Neural crest cell (in vitro differentiated cells): ENCODE results near the gene CREB5. TPM values are rescaled to one million over a fixed set of nuclear protein-coding genes. Genes with fewer than 3 reads are reported as not detected.

Experiments
- DNase-seq: peaks from one replicate; pipeline ENCODE4 v3.0.0; 2021; ENCODE audit warnings: low read depth, mixed read lengths, low spot score
- H3K27ac Mint-ChIP-seq: one replicate; pipeline ENCODE4 v1.8.0; 2021; ENCODE audit warnings: mild to moderate bottlenecking, mixed read lengths; ENCODE audit not compliant: unreplicated experiment
- H3K27me3 Mint-ChIP-seq: 2 replicates; pipeline ENCODE4 v1.8.0; 2021; ENCODE audit warnings: low read depth, mild to moderate bottlenecking, mixed read lengths
- H3K36me3 Mint-ChIP-seq: 2 replicates; pipeline ENCODE4 v1.8.0; 2021; ENCODE audit warnings: low read depth, mild to moderate bottlenecking, mixed read lengths
- H3K4me1 Mint-ChIP-seq: 2 replicates; pipeline ENCODE4 v1.8.0; 2021; ENCODE audit warnings: mixed read lengths
- H3K4me3 Mint-ChIP-seq: one replicate; pipeline ENCODE4 v1.8.0; 2021; ENCODE audit warnings: mild to moderate bottlenecking, mixed read lengths
- H3K9me3 Mint-ChIP-seq: 2 replicates; pipeline ENCODE4 v1.8.0; 2021; ENCODE audit warnings: mixed read lengths
- total RNA-seq: library from RNA; stranded (reverse); gene quantifications from 2 replicates; pipeline ENCODE4 v1.2.1, GENCODE V29; 2021
- TF ChIP-seq, protein P1 (sequence below): fragments of 200-600 bp; sonication (generic); conservative IDR thresholded peaks from 2 replicates; pipeline ENCODE4 v1.5.0; 2021; ENCODE audit warnings: antibody characterized with exemption, mild to moderate bottlenecking

CREB5 gene
- total RNA-seq, 1 donor from 2014 or later, result 8.3 TPM

DNA sequence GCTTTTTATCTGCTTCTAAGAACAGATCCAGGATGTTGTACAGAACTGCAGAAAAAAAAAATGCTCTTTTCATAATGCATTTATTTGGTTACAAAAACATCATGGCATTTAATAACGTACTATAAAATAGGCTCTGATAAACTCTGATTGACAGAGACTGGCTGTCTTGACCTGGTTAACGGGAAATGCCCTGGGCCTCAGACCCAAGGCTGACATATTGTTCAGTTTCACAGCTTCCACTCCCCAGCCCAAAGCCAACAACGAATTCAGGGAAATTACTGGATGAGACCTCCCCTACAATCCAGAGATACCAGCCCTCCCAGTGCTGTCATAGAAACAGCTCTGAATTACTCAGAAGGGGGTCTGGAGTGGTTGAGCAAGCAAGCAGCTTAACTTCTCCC, 260.1 kb downstream of the CREB5 start:
- H3K36me3 Mint-ChIP-seq, result no peaks in the 10 kb centered on the region
- TF ChIP-seq, protein P1, sequence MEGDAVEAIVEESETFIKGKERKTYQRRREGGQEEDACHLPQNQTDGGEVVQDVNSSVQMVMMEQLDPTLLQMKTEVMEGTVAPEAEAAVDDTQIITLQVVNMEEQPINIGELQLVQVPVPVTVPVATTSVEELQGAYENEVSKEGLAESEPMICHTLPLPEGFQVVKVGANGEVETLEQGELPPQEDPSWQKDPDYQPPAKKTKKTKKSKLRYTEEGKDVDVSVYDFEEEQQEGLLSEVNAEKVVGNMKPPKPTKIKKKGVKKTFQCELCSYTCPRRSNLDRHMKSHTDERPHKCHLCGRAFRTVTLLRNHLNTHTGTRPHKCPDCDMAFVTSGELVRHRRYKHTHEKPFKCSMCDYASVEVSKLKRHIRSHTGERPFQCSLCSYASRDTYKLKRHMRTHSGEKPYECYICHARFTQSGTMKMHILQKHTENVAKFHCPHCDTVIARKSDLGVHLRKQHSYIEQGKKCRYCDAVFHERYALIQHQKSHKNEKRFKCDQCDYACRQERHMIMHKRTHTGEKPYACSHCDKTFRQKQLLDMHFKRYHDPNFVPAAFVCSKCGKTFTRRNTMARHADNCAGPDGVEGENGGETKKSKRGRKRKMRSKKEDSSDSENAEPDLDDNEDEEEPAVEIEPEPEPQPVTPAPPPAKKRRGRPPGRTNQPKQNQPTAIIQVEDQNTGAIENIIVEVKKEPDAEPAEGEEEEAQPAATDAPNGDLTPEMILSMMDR, result no peak
- peak overlapping the region; percentile 36 for H3K27ac Mint-ChIP-seq
- no peaks in the 10 kb centered on the region for H3K27me3 Mint-ChIP-seq
- H3K4me1 Mint-ChIP-seq, result peaks cover 33% of the 10 kb centered on the region
- peaks cover 3% of the 10 kb centered on the region for H3K9me3 Mint-ChIP-seq
- no peak overlapping the region for H3K4me3 Mint-ChIP-seq
- DNase-seq, result no peak

DNA sequence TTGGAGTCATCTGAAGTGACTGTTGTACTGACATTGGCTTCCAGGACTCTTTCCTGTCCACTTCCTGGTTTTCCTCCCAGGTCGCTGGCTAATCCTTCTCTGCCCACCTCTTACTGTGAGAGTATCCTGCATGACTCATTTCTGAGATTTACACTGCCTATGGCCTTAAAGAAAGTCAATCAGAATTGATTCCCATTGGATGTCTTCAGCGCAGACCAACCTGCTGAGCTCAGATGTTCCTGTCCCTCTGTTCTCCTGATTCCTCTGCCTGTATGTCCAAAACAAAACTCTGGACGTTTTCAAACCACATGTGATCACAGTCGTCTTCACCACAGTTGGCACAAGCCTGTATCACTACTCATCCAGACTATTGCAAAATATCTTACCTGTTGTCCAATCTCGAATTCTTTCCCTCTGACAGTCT, 262.1 kb downstream of the CREB5 start:
- H3K4me1 Mint-ChIP-seq, result peaks cover 30% of the 10 kb centered on the region
- H3K27me3 Mint-ChIP-seq, result no peaks in the 10 kb centered on the region
- H3K36me3 Mint-ChIP-seq, result no peaks in the 10 kb centered on the region
- TF ChIP-seq, protein P1, result no peak
- H3K4me3 Mint-ChIP-seq, result no peak overlapping the region
- no peak overlapping the region for H3K27ac Mint-ChIP-seq
- H3K9me3 Mint-ChIP-seq, result peaks cover 3% of the 10 kb centered on the region
- DNase-seq, result no peak

DNA sequence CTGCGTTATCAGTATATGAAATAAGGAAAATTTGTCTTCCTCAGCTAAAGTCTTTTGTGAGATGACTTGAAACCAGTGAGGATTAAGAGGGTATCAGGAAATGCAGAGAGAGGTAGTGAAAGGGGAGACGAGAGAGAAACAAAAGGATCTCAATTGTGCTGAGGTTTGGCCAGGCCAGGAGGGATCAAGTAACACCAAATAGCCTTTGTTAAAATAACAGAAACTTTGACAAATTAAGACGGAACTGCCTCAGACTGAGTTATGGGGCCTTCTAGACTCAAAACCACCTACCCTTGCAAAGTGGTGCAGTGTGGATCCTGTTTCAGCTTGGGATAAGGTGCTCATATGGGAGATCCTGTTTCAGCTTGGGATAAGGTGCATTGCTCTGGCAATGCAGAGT, 263.1 kb downstream of the CREB5 start:
- Mint-ChIP-seq H3K27me3 (no peaks in the 10 kb centered on the region), H3K27ac (no peak overlapping the region), H3K36me3 (no peaks in the 10 kb centered on the region), H3K4me1 (peaks cover 30% of the 10 kb centered on the region), H3K4me3 (no peak overlapping the region), H3K9me3 (peaks cover 3% of the 10 kb centered on the region)
- TF ChIP-seq, protein P1, result no peak
- no peak for DNase-seq

DNA sequence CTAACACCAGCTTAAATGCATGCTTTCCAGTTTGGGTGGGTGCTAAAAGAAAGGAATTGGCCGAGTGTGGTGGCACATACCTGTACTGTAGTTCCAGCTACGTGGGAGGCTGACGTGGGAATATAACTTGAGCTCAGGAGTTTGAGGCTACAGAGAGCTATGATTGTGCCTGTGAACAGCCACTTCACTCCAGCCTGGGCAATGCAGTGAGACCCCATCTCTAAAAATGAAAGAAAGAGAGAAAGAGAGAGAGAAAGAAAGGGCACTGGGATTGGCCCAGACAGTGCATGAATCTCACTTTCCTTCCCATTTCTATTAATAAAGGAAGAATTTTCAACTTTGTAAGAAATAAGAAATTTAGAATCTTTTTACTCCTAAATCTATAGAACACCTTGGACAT, 265.4 kb downstream of the CREB5 start:
- Mint-ChIP-seq H3K4me1 (peaks cover 28% of the 10 kb centered on the region), H3K9me3 (peaks cover 3% of the 10 kb centered on the region), H3K4me3 (no peak overlapping the region), H3K27me3 (no peaks in the 10 kb centered on the region), H3K27ac (no peak overlapping the region), H3K36me3 (no peaks in the 10 kb centered on the region)
- TF ChIP-seq, protein P1, result no peak
- no peak for DNase-seq

DNA sequence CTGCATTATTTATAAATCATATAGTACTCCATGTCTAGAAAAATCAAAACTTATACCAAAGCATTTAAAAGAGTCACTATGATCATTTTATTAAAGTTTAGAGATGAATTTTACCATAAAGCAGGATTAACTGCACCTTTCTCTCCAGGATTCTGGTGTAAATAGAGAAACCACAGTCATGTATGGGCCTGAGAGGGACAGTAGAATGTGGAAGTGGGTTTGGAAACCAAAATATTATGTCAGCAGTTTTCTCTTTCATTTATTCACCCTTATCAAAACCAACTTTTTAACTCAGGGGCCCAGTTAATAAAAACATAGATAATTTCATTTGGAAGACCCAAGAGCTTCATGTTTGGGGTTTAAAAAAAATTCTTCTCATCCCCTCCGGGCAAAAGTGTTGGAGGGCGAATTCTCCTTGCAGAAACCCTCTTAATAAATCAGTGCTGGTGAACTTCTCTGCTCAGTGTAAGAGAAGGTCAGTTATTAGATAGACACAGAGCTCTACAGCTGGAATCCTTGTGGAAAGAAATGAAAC, 266.2 kb downstream of the CREB5 start:
- H3K27ac Mint-ChIP-seq, result no peak overlapping the region
- TF ChIP-seq, protein P1, result no peak
- H3K9me3 Mint-ChIP-seq, result peaks cover 3% of the 10 kb centered on the region
- DNase-seq, result no peak
- peaks cover 26% of the 10 kb centered on the region for H3K4me1 Mint-ChIP-seq
- no peak overlapping the region for H3K4me3 Mint-ChIP-seq
- no peaks in the 10 kb centered on the region for H3K36me3 Mint-ChIP-seq
- no peaks in the 10 kb centered on the region for H3K27me3 Mint-ChIP-seq
